GM06990 (cell line): ENCODE data around the gene GRIK4.

Experiments
- DNase-seq: peaks from one replicate; pipeline ENCODE4 v3.0.0-alpha.2; 2011; ENCODE audit not compliant: insufficient read length; ENCODE audit errors: extremely low read depth
- H3K27me3 ChIP-seq: replicated peaks from 2 replicates; pipeline ENCODE4 v1.6.0; 2011; ENCODE audit warnings: low read length; ENCODE audit not compliant: control insufficient read depth, insufficient read depth
- H3K36me3 ChIP-seq: 2 replicates; pipeline ENCODE4 v1.5.1; 2011; ENCODE audit warnings: low read length; ENCODE audit not compliant: control insufficient read depth, insufficient read depth
- H3K4me3 ChIP-seq: replicated peaks from 2 replicates; pipeline ENCODE4 v1.5.1; 2011; ENCODE audit warnings: low read depth, mild to moderate bottlenecking, control low read depth, low read length
- TF ChIP-seq, protein P1 (sequence below): IDR thresholded peaks from 2 replicates; pipeline ENCODE4 v1.5.1; 2011; ENCODE audit warnings: low read length, control low read depth, mild to moderate bottlenecking, inconsistent platforms; ENCODE audit not compliant: insufficient read depth, poor library complexity, severe bottlenecking

GRIK4 gene

DNA sequence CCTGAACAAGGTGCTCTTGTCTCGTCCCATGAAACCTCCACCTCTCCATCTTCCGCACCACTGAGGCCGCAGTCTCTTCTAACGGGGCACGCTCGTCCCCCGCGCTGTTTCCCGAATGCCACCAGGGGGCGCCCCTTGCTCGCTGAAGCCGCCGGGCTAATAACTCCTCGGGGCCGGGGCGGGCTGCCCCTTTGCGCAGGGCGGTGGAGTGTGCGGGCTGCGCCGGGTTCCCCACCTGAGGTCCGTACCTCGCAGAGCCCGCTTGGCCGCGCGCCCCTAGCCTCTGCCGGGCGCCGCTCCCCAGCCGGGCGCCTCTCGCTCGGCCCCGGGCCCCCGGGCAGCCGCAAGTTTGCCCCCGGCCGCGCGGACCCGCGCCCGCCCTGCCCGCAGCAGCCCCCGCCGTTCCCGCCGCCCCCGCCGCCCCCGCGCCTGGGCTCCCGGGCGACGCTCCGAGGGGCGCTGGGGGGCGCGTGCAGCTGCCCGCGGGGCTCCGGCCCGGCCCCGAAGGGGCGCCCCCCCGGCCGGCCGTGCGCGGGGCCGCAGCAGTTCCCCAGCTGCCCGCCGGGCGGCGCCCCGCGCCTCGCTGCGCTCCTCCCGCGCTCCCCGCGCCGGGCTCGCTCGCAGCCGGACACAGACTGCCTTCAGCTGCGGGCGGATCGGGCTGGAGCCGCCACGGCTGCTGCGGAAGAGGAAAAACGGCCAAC is at the start of gene GRIK4:
GRIK4 (plus strand) TSS at position 633 of the 704 bp plus-strand sequence. CDS start 148,571 bp downstream, outside the sequence.
- peak; percentile 73 for DNase-seq
- TF ChIP-seq, protein P1, sequence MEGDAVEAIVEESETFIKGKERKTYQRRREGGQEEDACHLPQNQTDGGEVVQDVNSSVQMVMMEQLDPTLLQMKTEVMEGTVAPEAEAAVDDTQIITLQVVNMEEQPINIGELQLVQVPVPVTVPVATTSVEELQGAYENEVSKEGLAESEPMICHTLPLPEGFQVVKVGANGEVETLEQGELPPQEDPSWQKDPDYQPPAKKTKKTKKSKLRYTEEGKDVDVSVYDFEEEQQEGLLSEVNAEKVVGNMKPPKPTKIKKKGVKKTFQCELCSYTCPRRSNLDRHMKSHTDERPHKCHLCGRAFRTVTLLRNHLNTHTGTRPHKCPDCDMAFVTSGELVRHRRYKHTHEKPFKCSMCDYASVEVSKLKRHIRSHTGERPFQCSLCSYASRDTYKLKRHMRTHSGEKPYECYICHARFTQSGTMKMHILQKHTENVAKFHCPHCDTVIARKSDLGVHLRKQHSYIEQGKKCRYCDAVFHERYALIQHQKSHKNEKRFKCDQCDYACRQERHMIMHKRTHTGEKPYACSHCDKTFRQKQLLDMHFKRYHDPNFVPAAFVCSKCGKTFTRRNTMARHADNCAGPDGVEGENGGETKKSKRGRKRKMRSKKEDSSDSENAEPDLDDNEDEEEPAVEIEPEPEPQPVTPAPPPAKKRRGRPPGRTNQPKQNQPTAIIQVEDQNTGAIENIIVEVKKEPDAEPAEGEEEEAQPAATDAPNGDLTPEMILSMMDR = peak; percentile 92
- H3K36me3 ChIP-seq = no peaks in the 10 kb centered on the region
- H3K4me3 ChIP-seq = peak within 1 kb of the TSS; percentile 39
- H3K27me3 ChIP-seq = peaks cover 6% of the 10 kb centered on the region; the same call in 1 of the 2 replicates

GRCh38 chr11:120462825-120463224 is 48.7 kb upstream of the GRIK4 start:
- Histone ChIP-seq H3K36me3 (peaks cover 1% of the 10 kb centered on the region), H3K27me3 (no peaks in the 10 kb centered on the region), H3K4me3 (no peak overlapping the region)
- DNase-seq = no peak
- TF ChIP-seq, protein P1 = no peak

DNA sequence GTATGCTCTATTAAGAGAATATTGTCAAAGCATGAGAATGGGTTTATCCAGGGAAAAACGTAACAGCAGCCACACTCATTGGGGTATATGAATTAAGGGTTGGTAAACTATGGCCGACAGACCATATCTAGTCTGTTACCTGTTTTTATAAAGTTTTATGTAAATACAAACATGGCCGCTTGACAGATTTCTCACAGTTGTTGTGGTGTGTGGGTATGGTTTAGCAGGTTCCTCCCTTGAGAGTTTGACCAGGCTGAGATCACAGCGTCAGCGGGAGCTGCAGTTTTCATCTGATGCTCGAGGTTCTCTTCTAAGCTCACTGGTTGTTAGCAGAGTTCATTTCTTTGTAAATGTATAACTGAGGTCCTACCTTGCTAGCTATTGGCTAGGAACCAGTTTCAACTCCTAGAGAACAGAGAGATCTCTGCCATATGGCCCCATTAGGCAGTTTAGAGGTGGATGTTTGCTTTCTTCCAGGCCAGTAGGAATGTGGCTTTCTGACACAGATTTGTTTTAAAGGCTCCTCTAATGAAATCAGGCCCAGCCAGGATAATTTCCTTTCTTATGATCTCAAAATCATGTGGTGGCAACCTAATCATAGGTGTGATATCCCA is 45.5 kb upstream of the GRIK4 start:
- peaks cover 1% of the 10 kb centered on the region for H3K36me3 ChIP-seq
- H3K27me3 ChIP-seq = no peaks in the 10 kb centered on the region
- H3K4me3 ChIP-seq = no peak overlapping the region
- TF ChIP-seq, protein P1 = no peak
- no peak for DNase-seq

DNA sequence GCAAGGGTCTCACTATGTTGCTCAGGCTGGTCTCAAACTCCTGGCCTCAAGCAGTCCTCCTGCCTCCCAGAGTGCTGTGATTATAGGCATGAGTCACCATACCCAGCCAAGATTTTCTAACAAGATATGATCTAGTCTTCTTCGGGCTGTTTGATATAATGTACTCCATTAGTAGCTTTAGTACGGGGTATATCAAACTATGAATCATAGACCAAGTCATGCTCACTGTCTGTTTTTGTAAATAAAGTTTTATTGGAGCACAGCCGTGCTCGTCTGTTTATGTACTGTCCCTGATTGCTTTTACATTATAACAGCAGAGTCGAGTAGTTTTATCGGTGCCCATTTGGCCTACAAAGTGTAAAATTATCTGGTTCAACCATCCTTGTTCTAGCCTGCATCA is 43.9 kb upstream of the GRIK4 start:
- H3K36me3 ChIP-seq = peaks cover 1% of the 10 kb centered on the region

DNA sequence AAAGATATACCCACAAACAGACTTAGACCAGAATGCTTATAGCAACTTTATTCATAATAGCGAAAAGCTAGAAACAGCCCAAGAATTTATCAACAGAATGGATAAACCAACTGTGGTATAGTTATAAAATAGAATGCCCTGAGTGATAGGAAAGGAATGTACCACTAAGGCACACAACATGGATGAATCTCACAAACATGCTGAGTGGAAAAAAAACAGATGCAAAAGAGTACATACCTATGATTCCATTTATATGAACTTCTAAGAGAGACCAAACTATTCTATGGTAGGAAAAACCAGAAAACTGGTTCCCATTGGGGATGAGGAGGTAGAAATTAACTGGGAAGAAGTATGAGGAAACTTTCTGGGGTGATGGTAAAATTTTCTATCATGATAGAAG is 40.4 kb upstream of the GRIK4 start:
- TF ChIP-seq, protein P1 = no peak

More for the DNA sequence above, 43.9 kb upstream of the GRIK4 start:
- DNase-seq = no peak
- Histone ChIP-seq H3K4me3 (no peak overlapping the region), H3K27me3 (no peaks in the 10 kb centered on the region)
- TF ChIP-seq, protein P1 = no peak

More for the DNA sequence above, 40.4 kb upstream of the GRIK4 start:
- H3K27me3 ChIP-seq = no peaks in the 10 kb centered on the region
- H3K36me3 ChIP-seq = no peaks in the 10 kb centered on the region; the same call in 1 of the 2 replicates
- H3K4me3 ChIP-seq = no peak overlapping the region
- DNase-seq = no peak
